ENCODE results near the gene SGPL1.

SGPL1 gene

DNA sequence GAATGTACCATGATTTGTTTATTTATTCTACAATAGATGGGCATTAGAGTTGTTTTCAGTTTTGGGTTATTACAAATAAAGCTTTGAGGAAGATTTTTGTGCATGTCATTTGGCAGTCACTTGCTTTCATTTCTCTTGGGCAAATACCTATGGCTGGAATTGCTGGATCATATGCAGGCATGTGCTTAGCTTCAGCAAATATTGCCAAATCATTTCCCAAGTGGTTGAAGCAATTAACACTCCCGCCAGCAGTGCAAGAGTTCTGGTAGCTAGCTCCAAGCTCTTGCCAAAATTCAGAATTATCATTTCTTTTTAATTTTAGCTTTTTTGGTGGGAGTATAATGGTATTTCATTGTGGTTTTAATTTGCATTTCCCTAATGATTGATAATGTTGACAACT is 105.5 kb downstream of the SGPL1 start:
- no peak for DNase-seq (ENCODE audit: low read depth)

DNA sequence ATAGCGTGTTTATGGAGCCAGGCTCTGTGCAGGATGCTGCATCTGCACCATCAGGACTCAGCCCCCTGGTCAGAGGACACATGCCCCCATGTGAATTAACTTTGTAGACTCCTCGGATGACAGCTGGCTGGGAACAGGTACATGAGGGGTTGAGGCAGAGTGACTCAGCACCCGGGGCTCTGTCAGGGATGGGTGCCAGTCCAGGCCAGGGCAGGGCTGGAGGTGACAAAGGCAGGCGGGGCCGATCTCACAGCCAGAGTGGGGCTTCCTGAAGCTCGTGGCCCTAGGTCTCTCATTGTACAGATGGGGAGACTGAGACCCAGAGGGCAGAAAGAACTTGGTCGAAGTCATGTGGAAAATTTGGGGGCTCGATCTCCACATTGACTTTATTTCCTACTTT is 107.9 kb downstream of the SGPL1 start:
- DNase-seq (ENCODE audit: low read depth) = no peak

DNA sequence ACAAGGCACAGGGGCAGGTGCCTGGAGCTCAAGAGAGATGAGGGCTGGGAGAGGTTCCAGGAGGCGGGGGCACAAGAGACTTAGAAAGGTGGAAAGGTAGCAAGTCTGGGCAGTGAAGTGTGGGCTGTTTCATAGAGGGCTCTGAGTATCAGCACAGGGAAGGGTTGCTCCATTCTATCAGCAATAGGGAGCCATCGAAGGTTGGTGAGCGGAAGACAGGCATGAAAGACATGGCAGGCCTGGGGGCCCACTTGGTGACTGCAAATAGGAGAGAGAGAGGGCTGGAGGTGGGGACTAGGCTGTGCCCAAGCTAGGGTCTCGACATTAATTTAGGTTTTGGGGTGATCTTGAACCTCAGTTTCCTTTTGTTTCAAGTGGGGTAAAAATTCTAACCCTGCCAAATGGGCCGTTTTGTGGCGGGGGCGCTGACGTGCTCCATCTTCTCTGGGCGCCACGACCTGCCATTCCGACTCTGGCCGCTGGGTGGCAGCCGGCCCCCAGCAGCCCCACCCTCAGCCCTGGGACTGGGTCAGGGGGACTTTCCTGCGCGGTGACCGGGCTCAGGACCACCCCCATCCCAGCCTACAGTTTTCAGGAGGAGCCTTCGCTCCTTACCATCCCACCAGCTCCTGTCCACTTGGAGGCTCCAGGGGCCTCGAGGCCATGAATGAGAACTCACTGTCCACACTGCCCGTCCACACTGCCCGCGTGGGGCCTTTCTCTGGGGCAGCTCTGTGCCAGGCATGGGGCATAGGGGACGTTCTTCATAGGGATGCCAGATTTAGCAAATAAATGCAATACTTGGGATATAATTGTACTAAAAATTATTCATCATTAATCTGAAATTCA is 109.9 kb downstream of the SGPL1 start:
- no peak for DNase-seq (ENCODE audit: low read depth)

DNA sequence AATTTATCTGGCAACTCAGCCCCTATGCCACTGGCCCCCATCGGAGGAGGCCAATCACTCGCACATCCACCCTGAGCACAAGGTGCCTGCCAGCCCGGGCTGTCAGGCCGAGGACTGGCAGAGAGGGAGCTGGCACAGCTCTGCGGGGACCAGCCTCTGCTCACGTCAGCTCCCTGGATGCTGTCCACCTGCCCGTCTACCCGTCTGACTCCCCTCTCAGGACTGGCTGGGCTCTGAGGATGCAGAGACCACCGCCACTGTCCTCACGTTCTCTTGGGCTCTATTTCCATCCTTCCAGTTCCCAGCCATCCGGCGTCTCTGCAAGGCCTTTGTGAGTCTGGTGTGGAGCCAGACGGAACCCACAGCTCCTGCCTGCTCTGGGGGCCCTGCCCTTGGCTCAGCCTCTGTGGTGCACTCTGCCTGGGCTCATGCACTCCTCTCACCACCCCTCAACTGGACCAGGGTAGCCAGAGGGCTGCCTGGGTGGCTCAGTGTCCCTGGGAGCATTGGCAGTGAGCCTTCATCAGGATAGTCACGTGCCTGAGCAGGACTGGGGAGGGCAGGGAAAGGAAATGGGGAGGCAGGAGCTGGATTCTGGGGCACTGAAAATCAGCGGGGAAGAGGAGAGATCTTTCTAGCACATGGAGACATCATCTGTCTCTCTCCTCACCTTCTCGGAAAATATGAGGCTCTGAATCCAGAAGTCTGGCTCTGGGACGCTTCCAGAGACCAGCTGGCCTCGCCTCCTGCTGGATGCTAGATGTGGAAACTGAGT is 110.7 kb downstream of the SGPL1 start:
- DNase-seq (ENCODE audit: low read depth) = no peak

DNA sequence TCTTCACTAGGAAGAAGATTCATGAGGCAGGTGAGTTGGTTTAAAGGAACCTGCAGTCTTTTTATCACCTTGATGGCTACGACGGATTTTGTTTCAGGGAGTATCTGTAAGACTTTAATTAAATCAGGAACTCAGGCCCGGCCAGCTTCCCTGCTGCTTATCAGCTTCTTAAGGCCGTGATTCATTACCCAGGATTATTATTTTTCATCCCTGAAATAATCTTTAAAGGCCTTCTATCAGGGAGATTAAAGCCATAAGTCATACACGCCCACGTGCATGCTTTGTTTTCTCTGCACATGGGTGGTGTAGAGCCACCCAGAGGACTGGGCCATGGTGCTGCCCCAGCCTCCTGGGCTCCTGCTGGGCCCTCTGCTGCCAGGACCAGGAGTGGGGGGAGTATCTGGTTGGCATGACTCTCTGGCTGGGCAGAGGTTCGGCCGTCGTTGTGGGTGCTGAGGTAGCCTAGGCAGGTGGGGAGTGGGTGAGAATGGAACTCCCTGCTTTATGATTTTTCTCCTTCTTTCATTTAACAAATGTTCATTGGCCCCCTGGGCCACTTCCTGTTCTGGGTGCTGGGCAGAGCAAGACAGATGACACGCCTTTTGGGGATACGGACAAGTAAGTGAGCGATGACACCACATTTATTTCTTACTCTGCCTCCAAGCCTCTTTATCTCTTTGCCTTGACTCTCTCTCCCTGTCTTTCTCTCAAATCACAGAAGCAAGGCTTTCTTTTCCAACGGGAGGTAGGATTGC is 111.6 kb downstream of the SGPL1 start:
- DNase-seq (ENCODE audit: low read depth) = no peak

DNA sequence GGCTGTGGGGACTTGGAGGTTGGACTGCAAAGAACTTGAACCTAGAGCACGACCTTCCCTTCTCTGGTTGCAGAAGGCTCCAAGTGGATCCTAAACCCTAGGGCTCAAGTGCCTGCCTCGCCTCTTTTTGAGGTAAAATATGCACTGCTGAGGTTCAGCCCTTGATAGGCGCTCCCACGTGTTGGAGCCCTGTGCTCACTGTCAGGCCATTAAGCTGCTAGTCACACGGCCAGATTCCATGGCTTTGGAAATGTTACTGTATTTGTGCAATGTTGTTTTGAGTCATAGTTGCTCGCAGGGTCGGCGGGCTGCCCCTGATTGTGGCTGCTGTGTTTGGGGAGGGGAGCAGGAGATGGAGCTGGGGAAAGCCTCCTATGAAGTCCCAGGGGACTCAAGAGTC is 112.4 kb downstream of the SGPL1 start:
- DNase-seq (ENCODE audit: low read depth) = no peak

DNA sequence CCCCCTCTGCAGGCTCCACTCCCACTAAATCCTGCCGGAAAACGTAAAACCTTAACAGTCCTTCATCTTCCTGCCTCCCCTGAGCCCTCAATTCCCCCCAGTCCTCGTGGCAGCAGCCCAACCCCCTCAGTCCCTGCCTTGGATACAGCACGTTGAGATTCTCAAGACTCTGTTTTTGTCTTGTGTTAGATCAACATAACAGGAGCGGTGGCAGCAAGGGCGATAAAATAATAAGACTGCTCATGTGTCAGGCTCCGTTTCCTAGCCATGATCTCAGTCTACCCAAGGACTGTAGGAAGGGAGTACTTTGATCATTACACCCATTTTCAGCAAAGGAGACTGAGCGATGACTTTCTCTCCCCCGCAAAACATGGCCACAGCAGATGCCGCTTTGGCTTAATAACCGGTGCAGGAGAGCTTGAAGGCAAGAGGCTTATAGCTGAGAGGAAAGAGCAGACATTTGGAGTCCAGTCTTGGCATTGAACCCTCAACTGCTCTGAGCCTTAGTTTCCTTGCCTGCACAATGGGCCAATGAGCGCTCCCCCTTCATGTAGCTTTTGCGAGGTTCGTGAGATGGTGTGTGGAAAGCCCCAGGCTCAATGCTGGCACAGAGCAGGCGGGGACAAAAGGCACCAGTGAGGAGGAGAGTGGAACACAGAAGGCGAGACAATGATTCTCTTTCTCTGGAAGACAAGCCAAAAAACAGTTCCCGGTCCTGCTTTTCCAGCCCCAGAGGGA is 114.7 kb downstream of the SGPL1 start:
- DNase-seq (ENCODE audit: low read depth) = no peak

Measured in HS-27A (cell line).